Ovary (tissue), 9 donors: ENCODE results near the gene PRRC1. TPM values are rescaled to one million over a fixed set of nuclear protein-coding genes. Genes with fewer than 3 reads are reported as not detected.

Experiments
- DNase-seq, 5 donors: peaks; one replicate each; pipeline ENCODE4 v3.0.0-alpha.2; 2019 to 2020
- H3K27ac ChIP-seq, 2 donors: fragments of 200-600 bp; one replicate each; pipeline versions ENCODE4 v1.5.1 to v1.8.0; 2019 to 2022
- H3K27me3 ChIP-seq: fragments of 200-600 bp; one replicate; pipeline ENCODE4 v1.8.0; 2022
- H3K36me3 ChIP-seq: fragments of 200-600 bp; sonication (generic); one replicate; pipeline ENCODE4 v1.5.1; 2019
- H3K4me1 ChIP-seq: one replicate; pipeline ENCODE4 v1.8.1; 2013; ENCODE audit warnings: mild to moderate bottlenecking, moderate library complexity; ENCODE audit not compliant: insufficient read depth
- H3K4me3 ChIP-seq: fragments of 200-600 bp; sonication (generic); one replicate; pipeline ENCODE4 v1.5.1; 2017
- H3K9me3 ChIP-seq, 2 donors: fragments of 200-600 bp in 1 of 2; sonication (generic) in 1 of 2; one replicate each; pipeline versions ENCODE4 v1.5.1 to v1.8.1; 2013 to 2019; ENCODE audit warnings: mild to moderate bottlenecking in 1 of 2, moderate library complexity in 1 of 2
- EP300 ChIP-seq: sonication (generic); formaldehyde crosslinking; IDR thresholded peaks from one replicate; pipeline ENCODE4 v1.6.1; 2017; ENCODE audit warnings: antibody characterized with exemption
- POLR2A ChIP-seq: fragments of 450-650 bp; IDR thresholded peaks from one replicate; pipeline ENCODE4 v1.6.1; 2017; ENCODE audit warnings: antibody characterized with exemption, mild to moderate bottlenecking, moderate library complexity
- WGBS, 3 donors: extraction: QIAGEN DNeasy Blood & Tissue Kit in 1 of 3; methylation state at CpG; one replicate each; pipeline versions ENCODE4 v1.1.5 to v1.1.7; 2013 to 2017; 5-methylcytosine and 5-hydroxymethylcytosine counted together
- intact Hi-C, 4 donors: fragments of 100-400 bp; cut with DNase I; formaldehyde crosslinking; loops; one replicate each; pipeline versions ENCODE4 v1.11.0 to v1.15.1; 2022 to 2023
- polyA plus RNA-seq, 2 donors: library from polyadenylated mRNA; stranded (reverse); fragments of 200-250 nt in 1 of 2; fragments of 350-450 nt in 1 of 2; fragmentation: Illumina TruSeq in 1 of 2; extraction: RNeasy Lipid Tissue Mini Kit (QIAGEN cat#74804) in 1 of 2; gene quantifications; one replicate each; pipeline ENCODE4 v1.2.3, GENCODE V29; 2013 to 2014
- total RNA-seq, 7 donors: library from RNA; depleted of rRNA in 2 of 7; stranded (reverse); fragments of >200 nt in 2 of 7; fragmentation: NEBNext Ultra II Directional in 3 of 7; extraction: Animal tissue kit (Norgen Biotek cat#: 25700) in 3 of 7; gene quantifications; one replicate each; pipeline versions ENCODE4 v1.1.0 to v1.2.4, GENCODE V29; 2016 to 2023
- TF ChIP-seq, protein P1 (sequence below), 3 donors: fragments of 450-650 bp in 2 of 3; fragments of 200-600 bp in 1 of 3; IDR thresholded peaks; one replicate each; pipeline versions ENCODE4 v1.5.1 to v1.8.0; 2016 to 2022; ENCODE audit warnings: antibody characterized with exemption in 3 of 3, mild to moderate bottlenecking in 1 of 3
- donor health status: DM: no; HTN: no; CAD: no; lungs with moderate emphysema.
- donor health status: DM: no; HTN: no; CAD: no.
- donor health status: Bipolar disorder and iron deficiency.
- donor health status: DM: yes; HTN: yes; CAD: no.
- donor health status: DM: no; HTN: no; CAD: no.
- donor health status: DM: yes; HTN: yes; CAD: no.

PRRC1 gene
- total and polyA plus RNA-seq, 9 donors, result 19.0 to 59.0 (median 46.1) TPM

DNA sequence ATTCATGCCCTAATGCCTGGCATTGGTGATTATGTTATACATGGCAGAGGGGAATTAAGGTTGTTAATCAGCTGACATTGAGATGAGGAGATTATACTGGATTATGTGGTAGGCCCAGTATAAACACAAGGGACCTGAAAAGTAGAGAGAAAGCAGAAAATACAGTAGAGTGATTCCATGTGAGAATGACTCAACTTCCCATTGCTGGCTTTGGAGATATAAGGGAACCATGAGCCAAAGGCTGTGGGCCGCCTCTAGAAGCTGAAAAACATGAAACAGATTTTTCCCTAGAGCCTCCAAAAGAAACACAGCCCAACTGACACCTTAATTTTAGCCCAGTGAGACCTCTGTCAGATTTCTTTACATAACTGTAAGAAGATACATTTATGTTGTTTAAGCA is 66.4 kb downstream of the PRRC1 start:
- no peaks in the 10 kb centered on the region for H3K36me3 ChIP-seq
- 82 to 96% (median 94%) methylated on average over 1 of the region's 1 CpG for WGBS, 3 donors
- no peaks in the 10 kb centered on the region for H3K27me3 ChIP-seq
- intact Hi-C loops, result no loop called here
- no peak for TF ChIP-seq POLR2A
- TF ChIP-seq, protein P1, sequence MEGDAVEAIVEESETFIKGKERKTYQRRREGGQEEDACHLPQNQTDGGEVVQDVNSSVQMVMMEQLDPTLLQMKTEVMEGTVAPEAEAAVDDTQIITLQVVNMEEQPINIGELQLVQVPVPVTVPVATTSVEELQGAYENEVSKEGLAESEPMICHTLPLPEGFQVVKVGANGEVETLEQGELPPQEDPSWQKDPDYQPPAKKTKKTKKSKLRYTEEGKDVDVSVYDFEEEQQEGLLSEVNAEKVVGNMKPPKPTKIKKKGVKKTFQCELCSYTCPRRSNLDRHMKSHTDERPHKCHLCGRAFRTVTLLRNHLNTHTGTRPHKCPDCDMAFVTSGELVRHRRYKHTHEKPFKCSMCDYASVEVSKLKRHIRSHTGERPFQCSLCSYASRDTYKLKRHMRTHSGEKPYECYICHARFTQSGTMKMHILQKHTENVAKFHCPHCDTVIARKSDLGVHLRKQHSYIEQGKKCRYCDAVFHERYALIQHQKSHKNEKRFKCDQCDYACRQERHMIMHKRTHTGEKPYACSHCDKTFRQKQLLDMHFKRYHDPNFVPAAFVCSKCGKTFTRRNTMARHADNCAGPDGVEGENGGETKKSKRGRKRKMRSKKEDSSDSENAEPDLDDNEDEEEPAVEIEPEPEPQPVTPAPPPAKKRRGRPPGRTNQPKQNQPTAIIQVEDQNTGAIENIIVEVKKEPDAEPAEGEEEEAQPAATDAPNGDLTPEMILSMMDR (IDR thresholded peaks at IDR 0.05), result no peak
- TF ChIP-seq EP300, result no peak
- no peaks in the 10 kb centered on the region for H3K4me1 ChIP-seq
- no peak overlapping the region for H3K27ac ChIP-seq
- H3K9me3 ChIP-seq, result no peaks in the 10 kb centered on the region
- H3K4me3 ChIP-seq, result no peak overlapping the region
- DNase-seq, result no peak

- H3K4me3 ChIP-seq, result no peak overlapping the region
- H3K27me3 ChIP-seq, result no peaks in the 10 kb centered on the region
- intact Hi-C loops, result no loop called here
- TF ChIP-seq EP300 (no peak), POLR2A (no peak)
- TF ChIP-seq, protein P1 (IDR thresholded peaks at IDR 0.05), result no peak
- H3K27ac ChIP-seq, result no peak overlapping the region
- 76 to 87% (median 86%) methylated on average over 3 of the region's 3 CpGs for WGBS, 3 donors
- H3K4me1 ChIP-seq, result no peaks in the 10 kb centered on the region
- H3K36me3 ChIP-seq, result no peaks in the 10 kb centered on the region
- no peak for DNase-seq
- H3K9me3 ChIP-seq, result no peaks in the 10 kb centered on the region
Measured at GRCh38 chr5:127585661-127586060, 68.2 kb downstream of the PRRC1 start.

GRCh38 chr5:127586066-127586770 is 68.8 kb downstream of the PRRC1 start:
- Histone ChIP-seq H3K27me3 (no peaks in the 10 kb centered on the region), H3K4me3 (no peak overlapping the region), H3K36me3 (no peaks in the 10 kb centered on the region), H3K4me1 (no peaks in the 10 kb centered on the region), H3K9me3 (no peaks in the 10 kb centered on the region), H3K27ac (no peak overlapping the region)
- TF ChIP-seq POLR2A, result no peak
- no peak for TF ChIP-seq EP300
- TF ChIP-seq, protein P1 (IDR thresholded peaks at IDR 0.05), result no peak
- 73 to 76% (median 74%) methylated on average over 5 of the region's 5 CpGs for WGBS, 3 donors
- no peak for DNase-seq
- intact Hi-C loops, result no loop called here

DNA sequence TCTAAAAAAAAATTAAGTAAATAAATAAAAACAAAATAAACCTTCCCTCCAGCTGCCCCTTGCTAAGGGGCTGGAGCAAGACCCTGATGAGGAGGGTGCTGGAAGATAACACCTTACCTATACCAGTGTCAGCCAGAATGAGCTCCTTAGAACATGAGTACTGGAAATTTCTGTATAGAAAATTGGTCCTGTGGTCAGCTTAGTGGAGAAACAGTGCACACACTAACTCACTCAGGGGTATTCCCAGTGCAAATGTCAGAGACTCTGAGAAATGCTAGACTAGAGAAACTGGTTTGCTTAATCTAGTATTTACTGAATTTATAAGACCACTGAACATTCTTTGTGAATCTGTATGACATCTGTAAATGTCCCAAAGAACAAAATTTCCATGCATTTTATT is 69.4 kb downstream of the PRRC1 start:
- DNase-seq, result no peak
- intact Hi-C loops, result no loop called here
- Histone ChIP-seq H3K36me3 (no peaks in the 10 kb centered on the region), H3K4me1 (no peaks in the 10 kb centered on the region), H3K9me3 (no peaks in the 10 kb centered on the region), H3K4me3 (no peak overlapping the region), H3K27ac (no peak overlapping the region), H3K27me3 (no peaks in the 10 kb centered on the region)
- TF ChIP-seq, protein P1 (IDR thresholded peaks at IDR 0.05), result no peak
- TF ChIP-seq EP300 (no peak), POLR2A (no peak)
